HG03108 (cell line): Measurements from ENCODE around the gene HSPA1L.
"Not testable (repeated sequence)": the region's sequence is repeated elsewhere in the genome, so short reads cannot be mapped to it uniquely, and the experiment has no call there.

Experiments used
- ATAC-seq: cut with Tn5 transposase; IDR thresholded peaks from one replicate; pipeline ENCODE4 v1.9.1; 2021; ENCODE audit warnings: moderate library complexity; ENCODE audit not compliant: unreplicated experiment

Gene HSPA1L

GRCh38 chr6:31837369-31838113 lies 22.5 kb upstream of the HSPA1L start:
- no peak for ATAC-seq

- no peak for ATAC-seq
Measured at GRCh38 chr6:31836474-31837368, 21.6 kb upstream of the HSPA1L start.

- no peak for ATAC-seq
Measured at GRCh38 chr6:31836047-31836473, 21.0 kb upstream of the HSPA1L start.

- ATAC-seq, result peak; percentile 38
Measured at GRCh38 chr6:31834367-31835250, 19.5 kb upstream of the HSPA1L start.

GRCh38 chr6:31831350-31832215 lies 16.5 kb upstream of the HSPA1L start:
- no peak for ATAC-seq

- no peak for ATAC-seq
Measured at GRCh38 chr6:31830886-31831335, 15.8 kb upstream of the HSPA1L start.

- ATAC-seq, result no peak
Measured at GRCh38 chr6:31829633-31830283, 14.7 kb upstream of the HSPA1L start.

- peak; percentile 64 for ATAC-seq
Measured at GRCh38 chr6:31827286-31828079, 12.4 kb upstream of the HSPA1L start, which contains the start of gene HSPA1B. Gene HSPA1B, plus strand, starts transcription at chr6:31827738. Its CDS starts 213 bp downstream, at chr6:31827951.

GRCh38 chr6:31826793-31827285 lies 11.8 kb upstream of the HSPA1L start:
- ATAC-seq, result peak; percentile 6

- ATAC-seq, result no peak
Measured at GRCh38 chr6:31825553-31825952, 10.5 kb upstream of the HSPA1L start.

GRCh38 chr6:31823592-31824196 lies 8.6 kb upstream of the HSPA1L start:
- ATAC-seq, result not testable (repeated sequence)

- ATAC-seq, result no peak
Measured at GRCh38 chr6:31822036-31822821, 7.1 kb upstream of the HSPA1L start.

- ATAC-seq, result no peak
Measured at GRCh38 chr6:31821301-31822035, 6.4 kb upstream of the HSPA1L start.

GRCh38 chr6:31820399-31820798 lies 5.3 kb upstream of the HSPA1L start:
- not testable (repeated sequence) for ATAC-seq

- no peak for ATAC-seq
Measured at GRCh38 chr6:31819871-31820299, 4.8 kb upstream of the HSPA1L start.

GRCh38 chr6:31817929-31818511 lies 2.9 kb upstream of the HSPA1L start:
- ATAC-seq, result not testable (repeated sequence)
